Effector CD4-positive, alpha-beta T cell (primary cell): Measurements from ENCODE around the gene SCAMP5.

Source experiments
- DNase-seq: peaks from one replicate; pipeline ENCODE4 v3.0.0-alpha.2; 2020

SCAMP5 gene

GRCh38 chr15:75023181-75023871, 28.0 kb downstream of the SCAMP5 start, which contains the start of gene PPCDC:
Gene PPCDC (plus strand): TSS chr15:75023590. CDS start chr15:75028319, 4,729 bp downstream.
- peak; percentile 91 for DNase-seq

- no peak for DNase-seq
Measured at GRCh38 chr15:75023872-75024636, 28.7 kb downstream of the SCAMP5 start.

GRCh38 chr15:75025107-75025506, 29.7 kb downstream of the SCAMP5 start:
- DNase-seq, result no peak

GRCh38 chr15:75025548-75026260, 30.3 kb downstream of the SCAMP5 start:
- no peak for DNase-seq

- DNase-seq, result no peak
Measured at GRCh38 chr15:75027551-75027950, 32.2 kb downstream of the SCAMP5 start.

GRCh38 chr15:75028991-75029377, 33.6 kb downstream of the SCAMP5 start:
- DNase-seq, result no peak

- peak; percentile 87 for DNase-seq
Measured at GRCh38 chr15:75029378-75030022, 34.1 kb downstream of the SCAMP5 start.

GRCh38 chr15:75030023-75030413, 34.7 kb downstream of the SCAMP5 start:
- DNase-seq, result no peak

- DNase-seq, result no peak
Measured at GRCh38 chr15:75030424-75030823, 35.1 kb downstream of the SCAMP5 start.

GRCh38 chr15:75031848-75032247, 36.5 kb downstream of the SCAMP5 start:
- DNase-seq, result no peak

- DNase-seq, result no peak
Measured at GRCh38 chr15:75032395-75032794, 37.0 kb downstream of the SCAMP5 start.

- DNase-seq, result no peak
Measured at GRCh38 chr15:75033809-75034208, 38.4 kb downstream of the SCAMP5 start.

GRCh38 chr15:75034615-75035014, 39.3 kb downstream of the SCAMP5 start:
- DNase-seq, result no peak

GRCh38 chr15:75036212-75036616, 40.9 kb downstream of the SCAMP5 start:
- no peak for DNase-seq

- no peak for DNase-seq
Measured at GRCh38 chr15:75037685-75038084, 42.3 kb downstream of the SCAMP5 start.

- no peak for DNase-seq
Measured at GRCh38 chr15:75038231-75038630, 42.9 kb downstream of the SCAMP5 start.

GRCh38 chr15:75042730-75043508, 47.6 kb downstream of the SCAMP5 start:
- peak; percentile 11 for DNase-seq

GRCh38 chr15:75043509-75044257, 48.3 kb downstream of the SCAMP5 start:
- no peak for DNase-seq

GRCh38 chr15:75044258-75044878, 49.0 kb downstream of the SCAMP5 start:
- DNase-seq, result no peak

- no peak for DNase-seq
Measured at GRCh38 chr15:75045332-75046015, 50.1 kb downstream of the SCAMP5 start.
